Liver (tissue), 3 donors: Measurements from ENCODE around the gene HIBADH.
A peak's percentile ranks its signal among the peaks of the same experiment; 100 is the strongest.

Source experiments
- ATF3 ChIP-seq: IDR thresholded peaks from 2 replicates; pipeline ENCODE4 v1.6.1; 2016; ENCODE audit warnings: antibody characterized with exemption
- CTCF ChIP-seq: fragments of 150-350 bp; IDR thresholded peaks from 2 replicates; pipeline ENCODE4 v1.5.1; 2017; ENCODE audit warnings: improper control_type of control experiment, low read depth, low read length; ENCODE audit not compliant: missing input control
- GABPA ChIP-seq, 2 donors: IDR thresholded peaks in 1 of 2; conservative IDR thresholded peaks in 1 of 2; 2 replicates each; pipeline ENCODE4 v1.6.1; 2016; ENCODE audit warnings: antibody characterized with exemption in 2 of 2, mild to moderate bottlenecking in 1 of 2, moderate library complexity in 1 of 2
- RAD21 ChIP-seq, 2 donors: IDR thresholded peaks; 2 replicates each; pipeline ENCODE4 v1.6.1; 2016; ENCODE audit warnings: antibody characterized with exemption in 2 of 2, mild to moderate bottlenecking in 2 of 2
- SP1 ChIP-seq: IDR thresholded peaks from 2 replicates; pipeline ENCODE4 v1.6.1; 2018; ENCODE audit warnings: antibody characterized with exemption, mild to moderate bottlenecking
- TF ChIP-seq, protein P1 (sequence below): IDR thresholded peaks from 2 replicates; pipeline ENCODE4 v1.6.1; 2016; ENCODE audit warnings: antibody characterized with exemption, mild to moderate bottlenecking
- TF ChIP-seq, protein P2 (sequence below): IDR thresholded peaks from 2 replicates; pipeline ENCODE4 v1.6.1; 2016; ENCODE audit warnings: antibody characterized with exemption
- donor health status: healthy.
- donor health status: healthy.

GRCh38 chr7:27663989-27664331 is 1.3 kb upstream of the HIBADH start:
- TF ChIP-seq ATF3 = no peak
- TF ChIP-seq CTCF = no peak
- TF ChIP-seq RAD21 (IDR thresholded peaks at IDR 0.05) = no peak
- no peak for TF ChIP-seq GABPA (IDR thresholded peaks at IDR 0.05 in 1 of 2, conservative IDR thresholded peaks at IDR 0.05 in 1 of 2)
- TF ChIP-seq, protein P1, sequence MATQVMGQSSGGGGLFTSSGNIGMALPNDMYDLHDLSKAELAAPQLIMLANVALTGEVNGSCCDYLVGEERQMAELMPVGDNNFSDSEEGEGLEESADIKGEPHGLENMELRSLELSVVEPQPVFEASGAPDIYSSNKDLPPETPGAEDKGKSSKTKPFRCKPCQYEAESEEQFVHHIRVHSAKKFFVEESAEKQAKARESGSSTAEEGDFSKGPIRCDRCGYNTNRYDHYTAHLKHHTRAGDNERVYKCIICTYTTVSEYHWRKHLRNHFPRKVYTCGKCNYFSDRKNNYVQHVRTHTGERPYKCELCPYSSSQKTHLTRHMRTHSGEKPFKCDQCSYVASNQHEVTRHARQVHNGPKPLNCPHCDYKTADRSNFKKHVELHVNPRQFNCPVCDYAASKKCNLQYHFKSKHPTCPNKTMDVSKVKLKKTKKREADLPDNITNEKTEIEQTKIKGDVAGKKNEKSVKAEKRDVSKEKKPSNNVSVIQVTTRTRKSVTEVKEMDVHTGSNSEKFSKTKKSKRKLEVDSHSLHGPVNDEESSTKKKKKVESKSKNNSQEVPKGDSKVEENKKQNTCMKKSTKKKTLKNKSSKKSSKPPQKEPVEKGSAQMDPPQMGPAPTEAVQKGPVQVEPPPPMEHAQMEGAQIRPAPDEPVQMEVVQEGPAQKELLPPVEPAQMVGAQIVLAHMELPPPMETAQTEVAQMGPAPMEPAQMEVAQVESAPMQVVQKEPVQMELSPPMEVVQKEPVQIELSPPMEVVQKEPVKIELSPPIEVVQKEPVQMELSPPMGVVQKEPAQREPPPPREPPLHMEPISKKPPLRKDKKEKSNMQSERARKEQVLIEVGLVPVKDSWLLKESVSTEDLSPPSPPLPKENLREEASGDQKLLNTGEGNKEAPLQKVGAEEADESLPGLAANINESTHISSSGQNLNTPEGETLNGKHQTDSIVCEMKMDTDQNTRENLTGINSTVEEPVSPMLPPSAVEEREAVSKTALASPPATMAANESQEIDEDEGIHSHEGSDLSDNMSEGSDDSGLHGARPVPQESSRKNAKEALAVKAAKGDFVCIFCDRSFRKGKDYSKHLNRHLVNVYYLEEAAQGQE = no peak
- TF ChIP-seq, protein P2, sequence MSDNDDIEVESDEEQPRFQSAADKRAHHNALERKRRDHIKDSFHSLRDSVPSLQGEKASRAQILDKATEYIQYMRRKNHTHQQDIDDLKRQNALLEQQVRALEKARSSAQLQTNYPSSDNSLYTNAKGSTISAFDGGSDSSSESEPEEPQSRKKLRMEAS = no peak
- TF ChIP-seq SP1 = peak; percentile 84
